MCF 10A (cell line): ENCODE data around the gene HSF2. TPM values are rescaled to one million over a fixed set of nuclear protein-coding genes. Genes with fewer than 3 reads are reported as not detected.

Experiments
- total RNA-seq: library from RNA; stranded (reverse); gene quantifications from 2 replicates; pipeline ENCODE4 v1.2.3, GENCODE V29; 2022

HSF2 gene
- total RNA-seq, 1 experiment from 2014 or later: 8.6 TPM

Other genes with a start within 250 kb of the HSF2 start
- 106 and 128 TPM in 2 replicates for gene SERINC1, start 72.2 kb downstream of the HSF2 start, total RNA-seq
- 3.1 and 6.0 TPM in 2 replicates for gene PKIB, start 210.8 kb downstream of the HSF2 start, total RNA-seq